Myocyte (in vitro differentiated cells): ENCODE measurements around the gene BLTP3A. TPM values are rescaled to one million over a fixed set of nuclear protein-coding genes. Genes with fewer than 3 reads are reported as not detected.
"Not testable (repeated sequence)": the region's sequence is repeated elsewhere in the genome, so short reads cannot be mapped to it uniquely, and the experiment has no call there.

Experiments used
- DNase-seq: peaks from one replicate; pipeline ENCODE4 v3.0.0-alpha.2; 2012; ENCODE audit warnings: low read depth
- polyA plus RNA-seq: library from polyadenylated mRNA; unstranded; fragments of >200 nt; gene quantifications from one replicate; pipeline ENCODE4 v1.2.1, GENCODE V29; 2012; ENCODE audit warnings: missing spikeins
- total RNA-seq: library from RNA; depleted of rRNA; stranded (reverse); fragments of >200 nt; gene quantifications from 2 replicates; pipeline ENCODE4 v1.2.3, GENCODE V29; 2014

BLTP3A gene, protein sequence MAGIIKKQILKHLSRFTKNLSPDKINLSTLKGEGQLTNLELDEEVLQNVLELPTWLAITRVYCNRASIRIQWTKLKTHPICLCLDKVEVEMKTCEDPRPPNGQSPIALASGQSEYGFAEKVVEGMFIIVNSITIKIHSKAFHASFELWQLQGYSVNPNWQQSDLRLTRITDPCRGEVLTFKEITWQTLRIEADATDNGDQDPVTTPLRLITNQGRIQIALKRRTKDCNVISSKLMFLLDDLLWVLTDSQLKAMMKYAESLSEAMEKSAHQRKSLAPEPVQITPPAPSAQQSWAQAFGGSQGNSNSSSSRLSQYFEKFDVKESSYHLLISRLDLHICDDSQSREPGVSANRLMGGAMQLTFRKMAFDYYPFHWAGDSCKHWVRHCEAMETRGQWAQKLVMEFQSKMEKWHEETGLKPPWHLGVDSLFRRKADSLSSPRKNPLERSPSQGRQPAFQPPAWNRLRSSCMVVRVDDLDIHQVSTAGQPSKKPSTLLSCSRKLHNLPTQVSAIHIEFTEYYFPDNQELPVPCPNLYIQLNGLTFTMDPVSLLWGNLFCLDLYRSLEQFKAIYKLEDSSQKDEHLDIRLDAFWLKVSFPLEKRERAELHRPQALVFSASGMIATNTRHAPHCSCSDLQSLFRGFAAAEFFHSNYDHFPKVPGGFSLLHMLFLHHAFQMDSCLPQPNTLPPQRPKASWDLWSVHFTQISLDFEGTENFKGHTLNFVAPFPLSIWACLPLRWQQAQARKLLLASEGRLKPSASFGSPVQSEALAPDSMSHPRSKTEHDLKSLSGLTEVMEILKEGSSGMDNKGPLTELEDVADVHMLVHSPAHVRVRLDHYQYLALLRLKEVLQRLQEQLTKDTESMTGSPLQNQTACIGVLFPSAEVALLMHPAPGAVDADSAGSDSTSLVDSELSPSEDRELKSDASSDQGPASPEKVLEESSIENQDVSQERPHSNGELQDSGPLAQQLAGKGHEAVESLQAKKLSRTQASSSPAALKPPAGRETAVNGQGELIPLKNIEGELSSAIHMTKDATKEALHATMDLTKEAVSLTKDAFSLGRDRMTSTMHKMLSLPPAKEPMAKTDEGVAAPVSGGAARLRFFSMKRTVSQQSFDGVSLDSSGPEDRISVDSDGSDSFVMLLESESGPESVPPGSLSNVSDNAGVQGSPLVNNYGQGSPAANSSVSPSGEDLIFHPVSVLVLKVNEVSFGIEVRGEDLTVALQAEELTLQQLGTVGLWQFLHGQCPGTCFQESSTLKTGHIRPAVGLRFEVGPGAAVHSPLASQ (N-terminal part only)
- 6.3 and 7.2 TPM in 2 replicates for total RNA-seq
- 8.7 TPM for polyA plus RNA-seq

DNA sequence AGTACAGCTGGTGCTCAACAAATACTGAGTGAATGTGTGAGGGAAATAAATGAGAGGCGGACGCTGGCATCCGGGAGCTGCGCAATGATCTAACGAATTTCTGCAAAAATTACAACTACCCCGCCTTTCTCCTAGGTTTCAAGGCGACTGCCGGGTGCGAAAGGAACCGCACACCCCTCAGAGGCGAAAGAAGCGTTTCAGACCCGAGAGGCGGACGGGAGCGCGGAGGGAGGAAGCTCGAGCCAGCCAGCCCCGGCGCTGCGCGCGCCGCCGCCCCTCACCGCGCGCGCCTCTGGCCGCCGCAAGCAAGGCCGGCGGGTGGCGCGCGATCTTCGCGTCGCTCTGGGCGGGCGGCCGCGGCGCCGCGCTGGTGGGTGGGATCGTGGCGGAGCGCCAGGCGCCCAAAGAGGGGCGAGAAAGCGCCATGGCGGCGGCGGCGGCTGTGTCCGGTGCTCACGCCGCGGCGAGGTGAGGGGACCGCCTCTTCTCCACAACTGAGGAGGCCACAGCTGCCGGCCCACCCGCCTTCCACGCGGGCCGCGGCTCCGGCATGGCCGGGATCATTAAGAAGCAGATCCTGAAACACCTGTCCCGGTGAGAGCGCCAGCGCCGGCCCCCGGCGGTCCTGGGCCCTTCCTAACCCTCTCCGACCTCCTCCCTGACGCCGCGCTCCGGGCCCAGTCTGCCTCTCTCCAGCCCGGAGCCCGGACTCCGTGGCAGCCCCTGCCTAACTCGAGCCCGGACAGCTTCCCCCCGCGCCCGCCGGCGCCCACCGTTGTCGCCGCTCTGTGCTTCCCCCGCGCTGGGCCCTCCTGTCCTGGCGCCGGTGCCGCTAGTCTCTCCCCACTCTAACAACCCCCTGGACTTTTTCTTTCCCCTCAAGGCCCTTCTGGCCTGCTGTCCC, at the start of gene BLTP3A:
Gene BLTP3A, plus strand, starts transcription at position 383 of the 904 bp plus-strand sequence. Its CDS starts 168 bp downstream, at position 551.
- DNase-seq = peak; percentile 75

DNA sequence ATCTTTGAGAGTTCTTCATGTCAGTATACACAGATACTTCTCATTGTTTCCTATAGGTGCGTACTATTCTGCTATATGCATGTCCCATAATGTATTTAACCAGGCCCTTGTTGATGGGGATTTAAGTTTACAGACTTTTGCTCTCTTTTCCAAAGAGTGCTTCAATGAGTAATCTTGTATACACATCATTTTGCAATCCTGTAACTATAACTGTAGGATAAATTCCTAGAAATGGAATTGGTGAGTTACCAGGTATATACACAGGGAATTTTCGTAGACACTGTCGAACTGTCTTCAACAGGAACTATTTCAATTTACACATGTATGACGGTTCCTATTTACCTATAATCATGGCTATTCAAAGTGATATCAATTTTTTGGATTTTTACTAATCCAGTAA, 49.8 kb upstream of the BLTP3A start:
- DNase-seq = no peak

DNA sequence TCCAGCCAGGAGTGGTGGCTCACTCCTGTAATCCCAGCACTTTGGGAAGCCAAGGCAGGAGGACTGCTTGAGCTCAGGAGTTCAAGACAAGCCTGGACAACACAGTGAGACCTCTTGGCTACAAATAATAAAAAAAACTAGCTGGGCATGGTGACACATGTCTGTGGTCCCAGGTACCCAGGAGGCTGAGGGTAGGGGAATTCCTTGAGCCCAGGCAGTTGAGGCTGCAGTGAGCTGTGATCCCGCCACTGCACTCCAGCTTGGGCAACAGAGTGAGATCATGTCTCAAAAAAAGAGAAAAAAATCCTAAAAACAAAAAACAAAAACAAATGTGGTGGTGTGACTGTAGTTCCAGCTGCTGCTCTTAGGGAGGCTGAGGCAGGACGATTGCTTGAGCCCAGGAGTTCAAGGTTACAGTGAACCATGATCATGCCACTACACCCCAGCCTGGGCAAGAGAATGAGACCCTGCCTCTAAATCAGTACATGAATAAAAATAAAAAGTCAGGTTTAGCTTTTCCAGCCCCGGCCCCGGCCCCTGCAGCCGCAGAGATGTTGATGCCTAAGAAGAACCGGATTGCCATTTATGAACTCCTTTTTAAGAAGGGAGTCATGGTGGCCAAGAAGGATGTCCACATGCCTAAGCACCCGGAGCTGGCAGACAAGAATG, 48.1 kb upstream of the BLTP3A start:
- DNase-seq = no peak

GRCh38 chr6:34744294-34744647, 47.6 kb upstream of the BLTP3A start:
- DNase-seq = not testable (repeated sequence)

DNA sequence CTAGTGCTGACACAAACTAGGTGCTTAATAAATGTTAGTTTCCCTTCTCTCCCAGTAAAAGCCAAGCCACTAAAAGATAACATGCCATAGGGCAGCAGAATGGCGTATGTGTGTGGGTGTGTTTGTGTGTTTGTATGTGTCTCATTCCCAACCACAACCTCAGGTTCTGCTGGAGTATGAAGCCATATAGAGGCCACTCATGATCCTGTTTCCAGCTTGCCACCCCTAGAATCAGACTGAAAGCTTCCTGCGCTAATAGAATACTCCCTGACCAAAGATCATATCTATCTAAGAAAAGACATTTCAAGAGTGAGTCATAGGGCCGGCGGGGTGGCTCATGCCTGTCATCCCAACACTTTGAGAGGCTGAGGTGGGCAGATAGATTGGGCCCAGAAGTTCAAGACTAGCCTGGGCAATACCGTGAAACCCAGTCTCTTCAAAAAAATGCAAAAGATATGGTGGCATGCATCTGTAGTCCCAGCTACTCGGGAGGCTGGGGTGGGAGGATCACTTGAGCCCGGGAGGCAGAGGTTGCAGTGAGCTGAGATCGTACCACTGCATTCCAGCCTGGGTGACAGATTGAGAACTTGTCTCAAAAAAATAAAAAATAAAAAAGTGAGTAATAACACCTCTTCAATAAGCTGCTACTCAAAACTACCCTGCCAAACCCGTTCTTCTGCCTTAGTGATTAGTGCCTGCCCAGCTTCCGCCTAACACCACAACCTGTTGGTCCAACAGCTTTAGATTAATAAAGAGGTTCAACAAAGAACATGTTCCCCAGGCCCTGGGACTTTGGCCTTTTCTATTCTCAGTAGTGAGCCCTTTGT, 46.4 kb upstream of the BLTP3A start:
- DNase-seq = no peak

DNA sequence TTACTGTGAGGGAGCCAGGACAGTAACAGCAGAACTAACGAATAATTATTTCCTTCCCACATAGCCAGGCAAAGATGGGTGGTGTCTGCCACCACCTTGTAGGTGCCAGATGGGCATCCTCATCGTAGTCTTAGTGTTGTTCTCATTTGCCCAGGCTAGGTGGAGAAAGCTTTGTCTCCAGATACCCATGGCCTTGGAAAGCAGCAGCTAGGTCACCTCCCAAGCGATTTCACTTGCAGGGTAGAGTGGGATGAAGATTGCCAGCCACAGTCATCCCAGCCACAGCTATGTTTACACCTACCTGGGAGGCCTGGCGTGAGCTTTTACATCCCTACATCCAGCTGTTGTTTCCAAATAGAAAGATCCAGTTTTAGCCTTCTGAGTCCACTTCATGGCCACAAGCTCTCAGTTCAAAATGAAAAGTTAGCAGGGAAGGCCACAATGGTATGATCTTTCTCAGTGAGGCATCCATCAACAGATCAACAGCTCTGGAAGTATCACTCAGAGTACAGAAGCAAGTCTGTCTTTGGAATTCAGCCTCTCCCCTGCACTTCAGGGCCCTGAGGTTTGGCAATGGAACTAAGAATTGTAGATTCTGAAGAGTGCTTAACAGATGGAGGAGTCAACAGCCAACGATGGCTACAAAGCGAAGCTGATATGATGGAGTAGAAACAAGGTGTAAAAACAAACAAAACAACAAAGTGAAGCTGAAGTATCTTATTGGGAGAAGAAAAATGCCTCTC, 45.6 kb upstream of the BLTP3A start:
- DNase-seq = peak; percentile 60

- no peak for DNase-seq
Measured at GRCh38 chr6:34748757-34749156, 43.1 kb upstream of the BLTP3A start.

- peak; percentile 18 for DNase-seq
Measured at GRCh38 chr6:34756513-34756856, 35.4 kb upstream of the BLTP3A start.

- no peak for DNase-seq
Measured at GRCh38 chr6:34757687-34758274, 34.1 kb upstream of the BLTP3A start.

- no peak for DNase-seq
Measured at GRCh38 chr6:34760108-34760507, 31.8 kb upstream of the BLTP3A start.

- DNase-seq = not testable (repeated sequence)
Measured at GRCh38 chr6:34761681-34762080, 30.2 kb upstream of the BLTP3A start.

- no peak for DNase-seq
Measured at GRCh38 chr6:34768148-34768547, 23.7 kb upstream of the BLTP3A start.

GRCh38 chr6:34771727-34772126, 20.2 kb upstream of the BLTP3A start:
- DNase-seq = peak; percentile 68

GRCh38 chr6:34772940-34773339, 18.9 kb upstream of the BLTP3A start:
- no peak for DNase-seq

GRCh38 chr6:34773916-34774315, 18.0 kb upstream of the BLTP3A start:
- no peak for DNase-seq

- DNase-seq = no peak
Measured at GRCh38 chr6:34774967-34775366, 16.9 kb upstream of the BLTP3A start.

DNA sequence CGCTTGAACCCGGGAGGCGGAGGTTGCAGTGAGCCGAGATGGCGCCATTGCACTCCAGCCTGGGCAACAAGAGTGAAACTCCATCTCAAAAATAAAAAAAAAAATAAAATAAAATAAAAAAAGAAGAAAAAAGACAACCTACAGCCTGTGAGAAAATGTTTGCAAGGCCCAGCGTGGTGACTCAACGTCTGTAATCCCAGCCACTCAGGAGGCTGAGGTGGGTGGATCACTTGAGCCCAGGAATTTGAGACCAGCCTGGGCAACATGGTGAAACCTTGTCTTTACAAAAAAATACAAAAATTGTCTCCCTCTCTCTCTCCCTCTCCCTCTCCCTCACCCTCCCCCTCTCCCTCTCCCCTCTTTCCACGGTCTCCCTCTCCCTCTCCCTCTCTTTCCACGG, 6.5 kb upstream of the BLTP3A start:
- not testable (repeated sequence) for DNase-seq

DNA sequence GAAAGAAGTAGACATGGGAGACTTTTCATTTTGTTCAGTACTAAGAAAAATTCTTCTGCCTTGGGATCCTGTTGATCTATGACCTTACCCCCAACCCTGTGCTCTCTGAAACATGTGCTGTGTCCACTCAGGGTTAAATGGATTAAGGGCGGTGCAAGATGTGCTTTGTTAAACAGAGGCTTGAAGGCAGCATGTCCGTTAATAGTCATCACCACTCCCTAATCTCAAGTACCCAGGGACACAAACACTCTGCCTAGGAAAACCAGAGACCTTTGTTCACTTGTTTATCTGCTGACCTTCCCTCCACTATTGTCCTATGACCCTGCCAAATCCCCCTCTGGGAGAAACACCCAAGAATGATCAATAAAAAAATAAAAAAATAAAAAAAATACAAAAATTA, 4.7 kb upstream of the BLTP3A start:
- DNase-seq = not testable (repeated sequence)
